Measurements from ENCODE around the gene DOK7.

- TF ChIP-seq CTCF (IDR thresholded peaks at IDR 0.05) (no peak), POLR2A (IDR thresholded peaks at IDR 0.05) (no peak)
These were observed 69.8 kb downstream of the DOK7 start for GRCh38 chr4:3532751-3533422.
